HUES48 (cell line): ENCODE measurements around the gene TMEM219.

Experiments used
- H3K27ac ChIP-seq: one replicate; pipeline ENCODE4 v1.7.0; 2013; ENCODE audit warnings: low read depth, low read length, inconsistent platforms
- H3K27me3 ChIP-seq: 2 replicates; pipeline ENCODE4 v1.6.1; 2013; ENCODE audit warnings: mild to moderate bottlenecking, low read length; ENCODE audit not compliant: control insufficient read depth, insufficient read depth
- H3K36me3 ChIP-seq: 2 replicates; pipeline ENCODE4 v1.6.1; 2013; ENCODE audit warnings: low read length; ENCODE audit not compliant: control insufficient read depth, insufficient read depth
- H3K4me1 ChIP-seq: 2 replicates; pipeline ENCODE4 v1.6.1; 2013; ENCODE audit warnings: mild to moderate bottlenecking, low read length; ENCODE audit not compliant: control insufficient read depth, insufficient read depth
- H3K4me3 ChIP-seq: 2 replicates; pipeline ENCODE4 v1.5.1; 2013; ENCODE audit warnings: mild to moderate bottlenecking, low read depth, low read length
- H3K9ac ChIP-seq: 2 replicates; pipeline ENCODE4 v1.6.1; 2013; ENCODE audit warnings: mild to moderate bottlenecking, low read depth, low read length, moderate library complexity
- H3K9me3 ChIP-seq: 2 replicates; pipeline ENCODE4 v1.6.1; 2013; ENCODE audit warnings: low read length; ENCODE audit not compliant: control insufficient read depth, insufficient read depth

The TMEM219 gene

GRCh38 chr16:29984137-29984763, 22.4 kb downstream of the TMEM219 start:
- Histone ChIP-seq H3K27ac (no peak overlapping the region), H3K9me3 (no peaks in the 10 kb centered on the region), H3K36me3 (peaks cover 98% of the 10 kb centered on the region), H3K4me3 (no peak overlapping the region), H3K9ac (no peak overlapping the region), H3K27me3 (no peaks in the 10 kb centered on the region), H3K4me1 (no peaks in the 10 kb centered on the region)

- Histone ChIP-seq H3K36me3 (peaks cover 98% of the 10 kb centered on the region), H3K9me3 (no peaks in the 10 kb centered on the region), H3K27ac (no peak overlapping the region), H3K9ac (no peak overlapping the region), H3K4me1 (no peaks in the 10 kb centered on the region), H3K4me3 (no peak overlapping the region), H3K27me3 (no peaks in the 10 kb centered on the region)
Observed at GRCh38 chr16:29984764-29985147, 22.9 kb downstream of the TMEM219 start.

GRCh38 chr16:29985271-29985811, 23.5 kb downstream of the TMEM219 start:
- H3K27ac ChIP-seq: no peak overlapping the region
- no peak overlapping the region for H3K4me3 ChIP-seq
- no peaks in the 10 kb centered on the region for H3K9me3 ChIP-seq
- no peak overlapping the region for H3K9ac ChIP-seq
- no peaks in the 10 kb centered on the region for H3K4me1 ChIP-seq
- H3K27me3 ChIP-seq: no peaks in the 10 kb centered on the region
- peaks cover 98% of the 10 kb centered on the region for H3K36me3 ChIP-seq

GRCh38 chr16:29986231-29986630, 24.4 kb downstream of the TMEM219 start:
- Histone ChIP-seq H3K4me1 (no peaks in the 10 kb centered on the region), H3K27ac (no peak overlapping the region), H3K36me3 (peaks cover 95% of the 10 kb centered on the region), H3K4me3 (no peak overlapping the region), H3K9me3 (no peaks in the 10 kb centered on the region), H3K9ac (no peak overlapping the region), H3K27me3 (no peaks in the 10 kb centered on the region)

GRCh38 chr16:29986931-29987330, 25.1 kb downstream of the TMEM219 start:
- peaks cover 93% of the 10 kb centered on the region for H3K36me3 ChIP-seq

GRCh38 chr16:29987371-29988085, 25.6 kb downstream of the TMEM219 start:
- Histone ChIP-seq H3K4me3 (no peak overlapping the region), H3K27me3 (no peaks in the 10 kb centered on the region), H3K36me3 (peaks cover 91% of the 10 kb centered on the region), H3K9me3 (no peaks in the 10 kb centered on the region), H3K27ac (no peak overlapping the region), H3K9ac (no peak overlapping the region), H3K4me1 (no peaks in the 10 kb centered on the region)

More at GRCh38 chr16:29986931-29987330, 25.1 kb downstream of the TMEM219 start:
- no peak overlapping the region for H3K9ac ChIP-seq
- H3K4me1 ChIP-seq: no peaks in the 10 kb centered on the region
- no peaks in the 10 kb centered on the region for H3K27me3 ChIP-seq
- H3K27ac ChIP-seq: no peak overlapping the region
- H3K9me3 ChIP-seq: no peaks in the 10 kb centered on the region
- no peak overlapping the region for H3K4me3 ChIP-seq

GRCh38 chr16:29988346-29989075, 26.6 kb downstream of the TMEM219 start:
- H3K27me3 ChIP-seq: no peaks in the 10 kb centered on the region
- H3K36me3 ChIP-seq: peaks cover 91% of the 10 kb centered on the region
- H3K4me1 ChIP-seq: no peaks in the 10 kb centered on the region
- no peak overlapping the region for H3K4me3 ChIP-seq
- no peak overlapping the region for H3K9ac ChIP-seq
- H3K27ac ChIP-seq: no peak overlapping the region
- no peaks in the 10 kb centered on the region for H3K9me3 ChIP-seq

GRCh38 chr16:29989111-29989858, 27.4 kb downstream of the TMEM219 start:
- H3K4me3 ChIP-seq: no peak overlapping the region
- H3K4me1 ChIP-seq: no peaks in the 10 kb centered on the region
- H3K27ac ChIP-seq: no peak overlapping the region
- H3K36me3 ChIP-seq: peaks cover 89% of the 10 kb centered on the region
- H3K9ac ChIP-seq: no peak overlapping the region
- H3K27me3 ChIP-seq: no peaks in the 10 kb centered on the region
- no peaks in the 10 kb centered on the region for H3K9me3 ChIP-seq

GRCh38 chr16:29990034-29990433, 28.2 kb downstream of the TMEM219 start:
- Histone ChIP-seq H3K4me1 (peaks cover 5% of the 10 kb centered on the region; the same call in 1 of the 2 replicates), H3K36me3 (peaks cover 82% of the 10 kb centered on the region), H3K27me3 (no peaks in the 10 kb centered on the region), H3K4me3 (no peak overlapping the region), H3K27ac (no peak overlapping the region), H3K9me3 (no peaks in the 10 kb centered on the region), H3K9ac (no peak overlapping the region)

GRCh38 chr16:29990883-29991570, 29.1 kb downstream of the TMEM219 start:
- no peaks in the 10 kb centered on the region for H3K9me3 ChIP-seq
- peaks cover 5% of the 10 kb centered on the region; the same call in 1 of the 2 replicates for H3K4me1 ChIP-seq
- H3K4me3 ChIP-seq: no peak overlapping the region
- H3K27me3 ChIP-seq: no peaks in the 10 kb centered on the region
- H3K9ac ChIP-seq: no peak overlapping the region
- peaks cover 72% of the 10 kb centered on the region for H3K36me3 ChIP-seq
- H3K27ac ChIP-seq: no peak overlapping the region
